Activated CD8-positive, alpha-beta T cell treated with anti-CD3 and anti-CD28 coated beads for 36 hours (primary cell): Measurements from ENCODE around the gene KCND3. TPM values are rescaled to one million over a fixed set of nuclear protein-coding genes. Genes with fewer than 3 reads are reported as not detected.

ENCODE experiments used
- ATAC-seq: fragments of 200-7000 bp; cut with Tn5 transposase; one replicate; pipeline ENCODE4 v1.10.0; 2021; ENCODE audit warnings: mild to moderate bottlenecking, moderate library complexity
- CTCF ChIA-PET: fragments of 350-600 bp; sonication (Branson Sonifier 250); formaldehyde crosslinking; loops from one replicate; lab custom pipeline; 2021; ENCODE audit warnings: antibody characterized with exemption; lab: Charles Lee
- POLR2A ChIA-PET: fragments of 350-600 bp; sonication (Branson Sonifier 250); formaldehyde crosslinking; loops from one replicate; lab custom pipeline; 2021; ENCODE audit warnings: antibody characterized with exemption; lab: Charles Lee
- DNase-seq: peaks from one replicate; pipeline ENCODE4 v3.0.0-alpha.2; 2020
- H3K27ac Mint-ChIP-seq: one replicate; pipeline ENCODE4 v1.8.0; 2021; ENCODE audit warnings: mild to moderate bottlenecking, mixed read lengths
- H3K27me3 Mint-ChIP-seq: one replicate; pipeline ENCODE4 v1.8.0; 2021; ENCODE audit warnings: mixed read lengths
- H3K36me3 Mint-ChIP-seq: one replicate; pipeline ENCODE4 v1.8.0; 2021; ENCODE audit warnings: low read depth, mixed read lengths
- H3K4me1 Mint-ChIP-seq: one replicate; pipeline ENCODE4 v1.8.0; 2021; ENCODE audit warnings: low read depth, mixed read lengths
- H3K4me3 Mint-ChIP-seq: one replicate; pipeline ENCODE4 v1.8.0; 2021; ENCODE audit warnings: mild to moderate bottlenecking, moderate library complexity, mixed read lengths
- H3K9me3 Mint-ChIP-seq: one replicate; pipeline ENCODE4 v1.8.0; 2021; ENCODE audit warnings: mixed read lengths
- intact Hi-C: fragments of 100-400 bp; cut with micrococcal nuclease; formaldehyde crosslinking; loops from one replicate; pipeline ENCODE4 v1.10.0; 2022
- total RNA-seq, 2 experiments: library from RNA; stranded (reverse); gene quantifications; one replicate each; pipeline ENCODE4 v1.2.3, GENCODE V29; 2021
- TF ChIP-seq, protein P1 (sequence below): fragments of 200-600 bp; IDR thresholded peaks from one replicate; pipeline ENCODE4 v1.8.0; 2022; ENCODE audit warnings: antibody characterized with exemption, mild to moderate bottlenecking

The KCND3 gene
- total RNA-seq, 2 experiments from 2014 or later: not detected

DNA sequence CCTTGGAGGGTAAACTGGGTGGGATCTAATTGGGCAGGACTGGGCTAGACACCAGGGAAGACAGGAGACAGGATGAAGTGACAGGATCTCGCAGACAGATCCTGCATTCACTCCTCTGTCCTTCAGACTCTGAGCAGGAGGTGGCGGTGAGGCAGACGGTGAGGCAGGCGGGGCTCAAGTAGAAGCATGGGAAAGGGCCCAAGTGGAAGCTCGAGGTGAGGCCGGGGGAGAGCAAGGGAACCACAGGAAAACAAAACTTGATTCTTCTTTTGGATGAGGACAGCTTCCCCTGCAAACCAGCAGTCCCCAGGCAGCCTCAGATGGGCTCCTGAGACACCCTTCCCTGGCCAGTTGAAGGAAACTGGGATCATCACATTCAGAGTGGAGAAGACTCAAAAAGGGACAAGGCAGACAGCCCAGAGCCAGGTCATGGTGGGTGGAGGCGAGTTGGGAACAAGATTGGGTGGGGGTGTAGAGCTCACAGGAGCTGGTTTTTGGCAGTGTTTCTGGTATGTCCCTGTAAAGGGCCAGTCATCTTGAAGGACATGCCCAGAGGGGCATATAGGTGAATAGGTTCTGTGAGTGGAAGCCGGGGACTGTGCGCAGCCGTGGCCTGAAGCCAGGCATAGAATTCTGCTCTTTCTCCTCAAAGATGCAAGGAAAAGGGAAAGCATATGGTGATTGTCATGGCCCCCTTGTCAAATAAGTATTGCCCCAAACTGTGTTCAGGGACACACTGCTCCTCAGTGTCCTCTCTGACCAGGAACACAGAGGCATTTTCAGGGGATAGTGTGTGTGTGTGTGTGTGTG, 268.3 kb downstream of the KCND3 start:
- TF ChIP-seq, protein P1, sequence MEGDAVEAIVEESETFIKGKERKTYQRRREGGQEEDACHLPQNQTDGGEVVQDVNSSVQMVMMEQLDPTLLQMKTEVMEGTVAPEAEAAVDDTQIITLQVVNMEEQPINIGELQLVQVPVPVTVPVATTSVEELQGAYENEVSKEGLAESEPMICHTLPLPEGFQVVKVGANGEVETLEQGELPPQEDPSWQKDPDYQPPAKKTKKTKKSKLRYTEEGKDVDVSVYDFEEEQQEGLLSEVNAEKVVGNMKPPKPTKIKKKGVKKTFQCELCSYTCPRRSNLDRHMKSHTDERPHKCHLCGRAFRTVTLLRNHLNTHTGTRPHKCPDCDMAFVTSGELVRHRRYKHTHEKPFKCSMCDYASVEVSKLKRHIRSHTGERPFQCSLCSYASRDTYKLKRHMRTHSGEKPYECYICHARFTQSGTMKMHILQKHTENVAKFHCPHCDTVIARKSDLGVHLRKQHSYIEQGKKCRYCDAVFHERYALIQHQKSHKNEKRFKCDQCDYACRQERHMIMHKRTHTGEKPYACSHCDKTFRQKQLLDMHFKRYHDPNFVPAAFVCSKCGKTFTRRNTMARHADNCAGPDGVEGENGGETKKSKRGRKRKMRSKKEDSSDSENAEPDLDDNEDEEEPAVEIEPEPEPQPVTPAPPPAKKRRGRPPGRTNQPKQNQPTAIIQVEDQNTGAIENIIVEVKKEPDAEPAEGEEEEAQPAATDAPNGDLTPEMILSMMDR: no peak
- CTCF ChIA-PET: interaction anchor here (1.7 to 2.4 kb wide), 2 partner anchors 15 to 26 kb away, joined by 5 to 8 read pairs; no protein-coding TSS in a partner anchor
- no peak overlapping the region for H3K27ac Mint-ChIP-seq
- H3K4me3 Mint-ChIP-seq: no peak overlapping the region
- DNase-seq (no peak), ATAC-seq (no peak)
- peaks cover 20% of the 10 kb centered on the region for H3K4me1 Mint-ChIP-seq
- intact Hi-C loops: no loop called here
- no peaks in the 10 kb centered on the region for H3K27me3 Mint-ChIP-seq
- H3K9me3 Mint-ChIP-seq: no peaks in the 10 kb centered on the region
- POLR2A ChIA-PET: interaction anchor here (1.1 kb wide), 2 partner anchors 12 to 30 kb away, joined by 3 to 4 read pairs; no protein-coding TSS in a partner anchor
- peaks cover 7% of the 10 kb centered on the region for H3K36me3 Mint-ChIP-seq

Other genes starting within 250 kb of the KCND3 start
- gene DDX20, start 233.8 kb downstream of the KCND3 start, total RNA-seq: 10 to 100 TPM; 15.3 to 15.9 TPM